ENCODE measurements around the gene ALPK1. TPM values are rescaled to one million over a fixed set of nuclear protein-coding genes. Genes with fewer than 3 reads are reported as not detected.

ALPK1 gene
- total and polyA plus RNA-seq, 2 of the 4 experiments (the other 2 are of a cell fraction), result 3.3 to 7.9 TPM

- no peak overlapping the region for H2AFZ ChIP-seq (replicated peaks; ENCODE audit: low read length, poor library complexity)
- no peaks in the 10 kb centered on the region for H3K36me3 ChIP-seq (ENCODE audit: control insufficient read depth, insufficient read depth, low read length)
- H4K8ac ChIP-seq (ENCODE audit: low read depth in 2 of 2, low read length in 2 of 2), result no peak overlapping the region
- no peaks in the 10 kb centered on the region for H4K20me1 ChIP-seq (ENCODE audit: insufficient read depth, low read length)
- no peaks in the 10 kb centered on the region for H3K79me1 ChIP-seq (ENCODE audit: low read depth in 1 of 2, low read length in 2 of 2)
- peak; percentile 24 for DNase-seq
- peak overlapping the region; percentile 29; the same call in 1 of the 2 replicates for H3K4me2 ChIP-seq (ENCODE audit: low read depth, low read length)
- no peak overlapping the region for H3K18ac ChIP-seq (ENCODE audit: low read depth, low read length)
- no peak overlapping the region for H3K14ac ChIP-seq (replicated peaks; ENCODE audit: low read depth, low read length)
- H3K9ac ChIP-seq (ENCODE audit: low read depth, low read length), result no peak overlapping the region
- no peaks in the 10 kb centered on the region for H3K4me1 ChIP-seq (ENCODE audit: control insufficient read depth, insufficient read depth, low read length)
- H3K9me1 ChIP-seq (ENCODE audit: insufficient read depth, low read length), result no peaks in the 10 kb centered on the region
- dilution Hi-C loops (cut with HindIII; ENCODE audit: low sequenced_read_pairs, unreplicated experiment) (no loop called here), in situ Hi-C loops (cut with MboI; ENCODE audit: low sequenced_read_pairs) (no loop called here), intact Hi-C loops (cut with micrococcal nuclease) (no loop called here)
- no peak overlapping the region for H4K5ac ChIP-seq (ENCODE audit: low read depth, low read length)
- no peak overlapping the region for H2BK120ac ChIP-seq (ENCODE audit: low read depth, low read length)
- no peak overlapping the region for H2AK5ac ChIP-seq (ENCODE audit: low read depth, low read length)
- no peaks in the 10 kb centered on the region for H3K9me3 ChIP-seq (ENCODE audit: control insufficient read depth, insufficient read depth, low read length)
- no peak overlapping the region for H4K91ac ChIP-seq (ENCODE audit: insufficient read depth, low read depth, low read length)
- no peak overlapping the region for H2AK9ac ChIP-seq (replicated peaks; ENCODE audit: low read depth, low read length, poor library complexity)
- no peak overlapping the region for H2BK20ac ChIP-seq (ENCODE audit: low read depth, low read length)
- H3K4ac ChIP-seq (ENCODE audit: low read depth, low read length), result no peak overlapping the region
- TF ChIP-seq RFX5 (IDR thresholded peaks at IDR 0.05; ENCODE audit: low read depth, low read length) (no peak), MXI1 (IDR thresholded peaks at IDR 0.05; ENCODE audit: borderline replicate concordance, low read depth, low read length) (no peak), RCOR1 (IDR thresholded peaks at IDR 0.05; ENCODE audit: insufficient replicate concordance, low read length) (no peak), FOS (IDR thresholded peaks at IDR 0.05; ENCODE audit: low read depth, low read length) (no peak), MAFK (IDR thresholded peaks at IDR 0.05; ENCODE audit: low read depth, low read length) (no peak), SMC3 (IDR thresholded peaks at IDR 0.05; ENCODE audit: low read depth, low read length) (no peak), POLR2A (IDR thresholded peaks at IDR 0.05; ENCODE audit: low read depth, low read length) (no peak), NFE2L2 (IDR thresholded peaks at IDR 0.05; ENCODE audit: low read depth, low read length) (no peak), MAZ (IDR thresholded peaks at IDR 0.05; ENCODE audit: borderline replicate concordance, low read depth, low read length) (no peak)
- ChIA-PET POLR2A (ENCODE audit: unreplicated experiment) (no interaction called here), CTCF (no interaction called here)
- H3K27ac ChIP-seq (ENCODE audit: insufficient read depth, low read length), result no peak overlapping the region
- no peak overlapping the region for H2BK15ac ChIP-seq (ENCODE audit: low read depth, low read length)
- H3K23ac ChIP-seq (ENCODE audit: low read depth, low read length), result no peak overlapping the region
- peak; percentile 54 for ATAC-seq (ENCODE audit: low read depth)
- H3K4me3 ChIP-seq (ENCODE audit: insufficient read depth, low read depth, low read length), result no peak overlapping the region
- BruUV-seq (replicated peaks), result no TSS peak
- no CpG with 5 or more reads among the region's 11 CpGs for WGBS, 2 experiments (ENCODE audit: extremely low coverage in 2 of 2, insufficient read length in 1 of 2)
- H3K56ac ChIP-seq (ENCODE audit: extremely low read depth, insufficient read depth, low read length), result no peak overlapping the region
- no peaks in the 10 kb centered on the region for H3K27me3 ChIP-seq (ENCODE audit: control insufficient read depth, insufficient read depth, low read length)
- no peak overlapping the region for H2BK5ac ChIP-seq (ENCODE audit: low read depth, low read length, poor library complexity, severe bottlenecking)
Measured at GRCh38 chr4:112403101-112403945, 106.2 kb downstream of the ALPK1 start.
